Panc1 (cell line): ENCODE results near the gene MPPE1. TPM values are rescaled to one million over a fixed set of nuclear protein-coding genes. Genes with fewer than 3 reads are reported as not detected.

Experiments
- ATAC-seq: fragments of 200-7000 bp; cut with Tn5 transposase; 2 replicates; pipeline ENCODE4 v1.9.1; 2020; ENCODE audit warnings: mild to moderate bottlenecking, moderate library complexity
- BruUV-seq: library from RNA; stranded (reverse); fragments of 400-500 nt; replicated peaks from 2 replicates; lab custom pipeline; 2021; lab: Mats Ljungman, UMichigan
- CTCF ChIA-PET: fragments of 300-600 bp; sonication (Branson Sonifier 250); formaldehyde crosslinking; loops from one replicate; lab custom pipeline; 2022; ENCODE audit warnings: antibody characterized with exemption; lab: Charles Lee
- POLR2A ChIA-PET: fragments of 300-600 bp; sonication (Branson Sonifier 250); formaldehyde crosslinking; loops from one replicate; lab custom pipeline; 2022; ENCODE audit warnings: antibody characterized with exemption; lab: Charles Lee
- DNase-seq: peaks from one replicate; pipeline ENCODE4 v3.0.0-alpha.2; 2010; ENCODE audit warnings: low read depth, low spot score
- H3K27ac ChIP-seq: 2 replicates; pipeline ENCODE4 v1.5.1; 2011; ENCODE audit warnings: mild to moderate bottlenecking, low read length, inconsistent platforms
- H3K27me3 ChIP-seq: fragments of 200-500 bp; sonication (Bioruptor generic); 2 replicates; pipeline ENCODE4 v1.6.0; 2014; ENCODE audit warnings: low read length, inconsistent platforms; ENCODE audit not compliant: control insufficient read depth, insufficient read depth
- H3K36me3 ChIP-seq: fragments of 200-500 bp; sonication (Bioruptor generic); 2 replicates; pipeline ENCODE4 v1.5.1; 2014; ENCODE audit warnings: inconsistent platforms, mild to moderate bottlenecking, low read length, moderate library complexity; ENCODE audit not compliant: control insufficient read depth, insufficient read depth
- H3K4me1 ChIP-seq: 2 replicates; pipeline ENCODE4 v1.5.1; 2011; ENCODE audit warnings: inconsistent platforms, mild to moderate bottlenecking, low read length, moderate library complexity; ENCODE audit not compliant: control insufficient read depth, insufficient read depth
- H3K4me3 ChIP-seq, 2 experiments: 2 replicates each; pipeline ENCODE4 v1.5.1; 2011 to 2012; ENCODE audit warnings: low read depth in 2 of 2, low read length in 2 of 2, mild to moderate bottlenecking in 2 of 2, inconsistent platforms in 1 of 2, moderate library complexity in 1 of 2
- H3K9me3 ChIP-seq: fragments of 200-500 bp; sonication (Bioruptor generic); 2 replicates; pipeline ENCODE4 v1.5.1; 2014; ENCODE audit warnings: low read depth, mild to moderate bottlenecking, inconsistent platforms, low read length, moderate library complexity; ENCODE audit not compliant: control insufficient read depth, insufficient read depth
- POLR2AphosphoS5 ChIP-seq: IDR thresholded peaks from 2 replicates; pipeline ENCODE4 v1.6.1; 2012; ENCODE audit warnings: mild to moderate bottlenecking, low read depth, low read length, moderate library complexity
- SIN3A ChIP-seq: IDR thresholded peaks from 2 replicates; pipeline ENCODE4 v1.6.1; 2012; ENCODE audit warnings: low read depth, mild to moderate bottlenecking, low read length, moderate library complexity, borderline replicate concordance; ENCODE audit not compliant: insufficient read depth
- TCF7L2 ChIP-seq: IDR thresholded peaks from 2 replicates; pipeline ENCODE4 v1.6.1; 2011; ENCODE audit warnings: mild to moderate bottlenecking, low read depth, low read length, inconsistent platforms
- in situ Hi-C: cut with HindIII; loops from 2 replicates; pipeline ENCODE4 v1.10.0; 2016; ENCODE audit warnings: low sequenced_read_pairs, low pct_unique_long_range_greater_than_20kb
- intact Hi-C: fragments of 100-400 bp; cut with micrococcal nuclease; formaldehyde crosslinking; loops from one replicate; pipeline ENCODE4 v1.10.0; 2022; ENCODE audit not compliant: unreplicated experiment
- total RNA-seq: library from RNA; stranded (reverse); gene quantifications from one replicate; pipeline ENCODE4 v1.2.1, GENCODE V29; 2021; ENCODE audit not compliant: unreplicated experiment
- TF ChIP-seq, protein P1 (sequence below), 2 experiments: IDR thresholded peaks; 2 replicates each; pipeline ENCODE4 v1.6.1; 2011 to 2012; ENCODE audit warnings: low read depth in 2 of 2, control low read depth in 1 of 2, low read length in 1 of 2, mild to moderate bottlenecking in 1 of 2, moderate library complexity in 1 of 2; ENCODE audit not compliant: insufficient read depth in 1 of 2
- TF ChIP-seq, protein P2 (sequence below): fragments of 450-650 bp; IDR thresholded peaks from 2 replicates; pipeline ENCODE4 v1.5.1; 2017; ENCODE audit warnings: mild to moderate bottlenecking

Gene MPPE1
- total RNA-seq, 1 experiment from 2014 or later = 37.1 TPM

DNA sequence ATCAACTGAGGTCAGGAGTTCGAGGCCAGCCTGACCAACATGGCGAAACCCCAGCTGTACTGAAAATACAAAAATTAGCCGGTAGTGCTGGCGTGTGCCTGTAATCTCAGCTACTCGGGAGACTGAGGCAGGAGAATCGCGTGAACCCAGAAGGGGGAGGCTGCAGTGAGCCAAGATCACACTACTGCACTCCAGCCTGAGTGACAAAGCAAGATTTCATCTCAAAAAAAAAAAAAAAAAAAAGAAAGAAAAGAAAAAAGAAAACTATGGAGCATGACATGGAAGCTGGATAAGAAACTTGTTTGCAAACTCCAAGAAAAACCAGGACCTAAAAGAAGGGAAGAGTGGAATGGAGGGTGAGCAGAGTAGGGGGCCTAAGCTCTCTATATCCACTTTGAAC, 58.8 kb downstream of the MPPE1 start:
- Histone ChIP-seq H3K9me3 (no peaks in the 10 kb centered on the region), H3K4me3 (no peak overlapping the region), H3K36me3 (peaks cover 3% of the 10 kb centered on the region; the same call in 1 of the 2 replicates), H3K4me1 (peaks cover 12% of the 10 kb centered on the region), H3K27ac (no peak overlapping the region), H3K27me3 (no peaks in the 10 kb centered on the region)
- no peak for ATAC-seq
- DNase-seq = no peak
- POLR2A ChIA-PET = interaction anchor here (0.5 kb wide), 1 partner anchor 426 kb away, joined by 8 read pairs; no protein-coding TSS in a partner anchor
- CTCF ChIA-PET = no interaction called here
- TF ChIP-seq TCF7L2 (no peak), POLR2AphosphoS5 (no peak), SIN3A (no peak)
- TF ChIP-seq, protein P1, sequence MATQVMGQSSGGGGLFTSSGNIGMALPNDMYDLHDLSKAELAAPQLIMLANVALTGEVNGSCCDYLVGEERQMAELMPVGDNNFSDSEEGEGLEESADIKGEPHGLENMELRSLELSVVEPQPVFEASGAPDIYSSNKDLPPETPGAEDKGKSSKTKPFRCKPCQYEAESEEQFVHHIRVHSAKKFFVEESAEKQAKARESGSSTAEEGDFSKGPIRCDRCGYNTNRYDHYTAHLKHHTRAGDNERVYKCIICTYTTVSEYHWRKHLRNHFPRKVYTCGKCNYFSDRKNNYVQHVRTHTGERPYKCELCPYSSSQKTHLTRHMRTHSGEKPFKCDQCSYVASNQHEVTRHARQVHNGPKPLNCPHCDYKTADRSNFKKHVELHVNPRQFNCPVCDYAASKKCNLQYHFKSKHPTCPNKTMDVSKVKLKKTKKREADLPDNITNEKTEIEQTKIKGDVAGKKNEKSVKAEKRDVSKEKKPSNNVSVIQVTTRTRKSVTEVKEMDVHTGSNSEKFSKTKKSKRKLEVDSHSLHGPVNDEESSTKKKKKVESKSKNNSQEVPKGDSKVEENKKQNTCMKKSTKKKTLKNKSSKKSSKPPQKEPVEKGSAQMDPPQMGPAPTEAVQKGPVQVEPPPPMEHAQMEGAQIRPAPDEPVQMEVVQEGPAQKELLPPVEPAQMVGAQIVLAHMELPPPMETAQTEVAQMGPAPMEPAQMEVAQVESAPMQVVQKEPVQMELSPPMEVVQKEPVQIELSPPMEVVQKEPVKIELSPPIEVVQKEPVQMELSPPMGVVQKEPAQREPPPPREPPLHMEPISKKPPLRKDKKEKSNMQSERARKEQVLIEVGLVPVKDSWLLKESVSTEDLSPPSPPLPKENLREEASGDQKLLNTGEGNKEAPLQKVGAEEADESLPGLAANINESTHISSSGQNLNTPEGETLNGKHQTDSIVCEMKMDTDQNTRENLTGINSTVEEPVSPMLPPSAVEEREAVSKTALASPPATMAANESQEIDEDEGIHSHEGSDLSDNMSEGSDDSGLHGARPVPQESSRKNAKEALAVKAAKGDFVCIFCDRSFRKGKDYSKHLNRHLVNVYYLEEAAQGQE (IDR thresholded peaks at IDR 0.05; ENCODE audit: insufficient read depth in 1 of 2, low read depth in 2 of 2, low read length in 1 of 2) = no peak
- TF ChIP-seq, protein P2, sequence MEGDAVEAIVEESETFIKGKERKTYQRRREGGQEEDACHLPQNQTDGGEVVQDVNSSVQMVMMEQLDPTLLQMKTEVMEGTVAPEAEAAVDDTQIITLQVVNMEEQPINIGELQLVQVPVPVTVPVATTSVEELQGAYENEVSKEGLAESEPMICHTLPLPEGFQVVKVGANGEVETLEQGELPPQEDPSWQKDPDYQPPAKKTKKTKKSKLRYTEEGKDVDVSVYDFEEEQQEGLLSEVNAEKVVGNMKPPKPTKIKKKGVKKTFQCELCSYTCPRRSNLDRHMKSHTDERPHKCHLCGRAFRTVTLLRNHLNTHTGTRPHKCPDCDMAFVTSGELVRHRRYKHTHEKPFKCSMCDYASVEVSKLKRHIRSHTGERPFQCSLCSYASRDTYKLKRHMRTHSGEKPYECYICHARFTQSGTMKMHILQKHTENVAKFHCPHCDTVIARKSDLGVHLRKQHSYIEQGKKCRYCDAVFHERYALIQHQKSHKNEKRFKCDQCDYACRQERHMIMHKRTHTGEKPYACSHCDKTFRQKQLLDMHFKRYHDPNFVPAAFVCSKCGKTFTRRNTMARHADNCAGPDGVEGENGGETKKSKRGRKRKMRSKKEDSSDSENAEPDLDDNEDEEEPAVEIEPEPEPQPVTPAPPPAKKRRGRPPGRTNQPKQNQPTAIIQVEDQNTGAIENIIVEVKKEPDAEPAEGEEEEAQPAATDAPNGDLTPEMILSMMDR = no peak
- in situ Hi-C loops (no loop called here), intact Hi-C loops (no loop called here)
- no TSS peak for BruUV-seq

DNA sequence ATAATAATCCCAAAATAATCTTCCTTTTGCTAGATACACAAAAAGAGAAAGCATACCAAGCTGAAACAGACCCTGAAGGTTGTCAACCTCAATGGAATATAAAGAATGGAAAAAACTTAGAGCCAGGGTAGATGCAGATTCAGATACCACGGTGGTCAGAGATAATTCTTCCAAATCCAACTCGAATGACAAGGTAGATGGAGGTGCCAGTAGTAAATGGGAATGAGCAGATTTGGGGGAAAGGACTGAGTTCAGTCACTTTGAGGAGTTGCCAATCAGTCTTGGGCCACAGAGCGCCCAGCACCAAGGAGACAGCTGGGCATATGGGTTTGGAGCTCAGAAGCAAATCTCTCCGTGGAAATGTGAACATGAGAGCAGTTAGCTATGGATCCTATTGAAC, 60.3 kb downstream of the MPPE1 start:
- ATAC-seq = no peak
- ChIA-PET CTCF (interaction anchor here (0.6 kb wide), 3 partner anchors 103 to 1541 kb away, joined by 3 to 5 read pairs (median 3); no protein-coding TSS in a partner anchor), POLR2A (no interaction called here)
- in situ Hi-C loops = no loop called here
- H3K4me1 ChIP-seq = peaks cover 6% of the 10 kb centered on the region
- intact Hi-C loops = no loop called here
- DNase-seq = no peak
- TF ChIP-seq, protein P1 (IDR thresholded peaks at IDR 0.05; ENCODE audit: insufficient read depth in 1 of 2, low read depth in 2 of 2, low read length in 1 of 2) = no peak
- TF ChIP-seq, protein P2 = no peak
- TF ChIP-seq POLR2AphosphoS5 (no peak), SIN3A (no peak), TCF7L2 (no peak)
- H3K27me3 ChIP-seq = no peaks in the 10 kb centered on the region
- BruUV-seq = no TSS peak
- H3K27ac ChIP-seq = no peak overlapping the region
- H3K4me3 ChIP-seq = no peak overlapping the region
- H3K9me3 ChIP-seq = no peaks in the 10 kb centered on the region
- H3K36me3 ChIP-seq = peaks cover 3% of the 10 kb centered on the region; the same call in 1 of the 2 replicates
